Measurements from ENCODE around the gene RNF223. TPM values are rescaled to one million over a fixed set of nuclear protein-coding genes. Genes with fewer than 3 reads are reported as not detected.

RNF223 gene
- total RNA-seq, 1 experiment from 2014 or later: 5.0 TPM

DNA sequence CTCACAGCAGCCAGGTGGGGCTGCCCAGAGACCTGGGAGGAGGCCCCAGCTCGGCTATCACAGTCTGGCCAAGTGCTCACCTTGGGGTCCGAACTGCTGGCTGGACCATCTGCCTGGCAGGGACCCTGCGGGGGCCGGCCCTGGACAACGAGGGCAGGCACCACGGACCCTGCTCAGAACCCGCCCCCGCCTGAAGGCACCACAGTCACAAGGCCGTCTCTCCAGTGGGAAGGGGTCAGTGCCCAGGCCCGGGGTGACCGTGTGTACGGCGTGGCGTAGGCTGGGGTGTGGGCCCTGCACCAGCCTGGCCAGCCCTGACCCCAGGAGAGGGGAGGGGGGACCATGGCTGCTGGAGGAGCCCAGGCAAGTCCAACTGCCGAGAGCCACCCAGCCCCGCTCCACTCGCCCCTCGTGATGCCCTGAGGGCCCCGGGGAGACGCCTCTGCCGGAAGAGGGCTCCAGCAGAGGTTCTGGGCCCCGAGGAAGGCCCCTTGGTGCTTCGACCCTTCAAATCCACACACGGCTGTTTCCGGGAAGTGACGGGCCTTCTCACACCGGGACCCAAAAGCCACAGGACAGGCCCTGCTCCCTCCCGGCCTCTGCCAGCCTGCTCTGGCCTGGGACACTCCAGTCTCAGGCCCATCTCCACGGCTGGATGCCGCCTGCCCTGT, 11.2 kb upstream of the RNF223 start:
- H3K27me3 Mint-ChIP-seq (ENCODE audit: unreplicated experiment): no peaks in the 10 kb centered on the region
- TF ChIP-seq, protein P1, sequence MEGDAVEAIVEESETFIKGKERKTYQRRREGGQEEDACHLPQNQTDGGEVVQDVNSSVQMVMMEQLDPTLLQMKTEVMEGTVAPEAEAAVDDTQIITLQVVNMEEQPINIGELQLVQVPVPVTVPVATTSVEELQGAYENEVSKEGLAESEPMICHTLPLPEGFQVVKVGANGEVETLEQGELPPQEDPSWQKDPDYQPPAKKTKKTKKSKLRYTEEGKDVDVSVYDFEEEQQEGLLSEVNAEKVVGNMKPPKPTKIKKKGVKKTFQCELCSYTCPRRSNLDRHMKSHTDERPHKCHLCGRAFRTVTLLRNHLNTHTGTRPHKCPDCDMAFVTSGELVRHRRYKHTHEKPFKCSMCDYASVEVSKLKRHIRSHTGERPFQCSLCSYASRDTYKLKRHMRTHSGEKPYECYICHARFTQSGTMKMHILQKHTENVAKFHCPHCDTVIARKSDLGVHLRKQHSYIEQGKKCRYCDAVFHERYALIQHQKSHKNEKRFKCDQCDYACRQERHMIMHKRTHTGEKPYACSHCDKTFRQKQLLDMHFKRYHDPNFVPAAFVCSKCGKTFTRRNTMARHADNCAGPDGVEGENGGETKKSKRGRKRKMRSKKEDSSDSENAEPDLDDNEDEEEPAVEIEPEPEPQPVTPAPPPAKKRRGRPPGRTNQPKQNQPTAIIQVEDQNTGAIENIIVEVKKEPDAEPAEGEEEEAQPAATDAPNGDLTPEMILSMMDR (IDR thresholded peaks at IDR 0.05; ENCODE audit: unreplicated experiment): no peak
- no TSS peak for BruUV-seq (replicated peaks)
- H3K27ac Mint-ChIP-seq (ENCODE audit: unreplicated experiment): no peak overlapping the region
- CTCF ChIA-PET: no interaction called here
- H3K9me3 Mint-ChIP-seq (ENCODE audit: low read depth, unreplicated experiment): no peaks in the 10 kb centered on the region
- peaks cover 40% of the 10 kb centered on the region for H3K36me3 Mint-ChIP-seq (ENCODE audit: insufficient read depth, unreplicated experiment)
- no peaks in the 10 kb centered on the region for H3K4me1 Mint-ChIP-seq (ENCODE audit: low read depth, unreplicated experiment)
- DNase-seq: no peak
- intact Hi-C loops (cut with micrococcal nuclease; ENCODE audit: unreplicated experiment): no loop called here
- H3K4me3 Mint-ChIP-seq (ENCODE audit: low read depth, unreplicated experiment): no peak overlapping the region

DNA sequence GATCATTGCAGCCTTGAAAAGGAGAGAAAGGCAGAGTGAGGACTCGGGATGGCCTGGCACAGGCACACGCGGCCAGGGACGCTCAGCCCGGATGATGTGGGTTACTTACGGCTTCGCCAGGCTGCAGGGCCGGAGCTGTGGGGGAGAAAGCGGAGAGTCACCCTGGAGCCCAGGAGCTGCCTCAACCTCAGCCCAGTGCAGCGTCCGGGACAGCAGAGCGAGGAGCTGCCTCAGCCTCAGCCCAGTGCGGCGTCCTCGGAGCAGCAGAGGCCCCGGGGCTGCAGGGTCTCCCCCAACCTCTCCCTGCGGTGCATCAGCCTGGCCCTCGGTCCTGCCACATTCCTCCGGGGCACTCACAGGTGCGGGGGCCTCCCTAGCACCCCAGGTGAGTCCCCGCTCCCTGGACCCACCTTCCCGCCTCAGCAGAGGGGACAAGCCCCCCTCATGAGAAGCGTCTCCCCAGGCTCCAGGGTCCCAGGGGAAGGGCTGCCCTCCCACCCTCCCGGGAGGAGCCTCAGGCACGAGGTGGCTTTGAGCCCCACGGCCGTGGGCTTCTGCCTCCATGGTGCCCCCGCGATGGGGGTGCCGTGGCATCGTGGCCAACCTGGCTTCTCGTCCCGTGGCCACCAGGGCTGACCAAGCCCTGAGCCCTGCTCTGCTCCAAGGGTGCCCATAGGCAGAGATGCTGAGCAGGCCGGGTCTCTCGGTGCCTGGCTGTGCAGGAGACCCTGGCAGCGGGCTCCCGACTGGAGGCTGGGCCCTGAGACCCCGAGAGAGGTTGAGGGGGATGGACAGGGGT, 10.5 kb upstream of the RNF223 start:
- H3K27me3 Mint-ChIP-seq (ENCODE audit: unreplicated experiment): no peaks in the 10 kb centered on the region
- TF ChIP-seq, protein P1 (IDR thresholded peaks at IDR 0.05; ENCODE audit: unreplicated experiment): no peak
- BruUV-seq (replicated peaks): no TSS peak
- no peak overlapping the region for H3K27ac Mint-ChIP-seq (ENCODE audit: unreplicated experiment)
- CTCF ChIA-PET: no interaction called here
- H3K4me1 Mint-ChIP-seq (ENCODE audit: low read depth, unreplicated experiment): no peaks in the 10 kb centered on the region
- DNase-seq: no peak
- H3K36me3 Mint-ChIP-seq (ENCODE audit: insufficient read depth, unreplicated experiment): peaks cover 40% of the 10 kb centered on the region
- H3K4me3 Mint-ChIP-seq (ENCODE audit: low read depth, unreplicated experiment): no peak overlapping the region
- no peaks in the 10 kb centered on the region for H3K9me3 Mint-ChIP-seq (ENCODE audit: low read depth, unreplicated experiment)
- intact Hi-C loops (cut with micrococcal nuclease; ENCODE audit: unreplicated experiment): no loop called here

DNA sequence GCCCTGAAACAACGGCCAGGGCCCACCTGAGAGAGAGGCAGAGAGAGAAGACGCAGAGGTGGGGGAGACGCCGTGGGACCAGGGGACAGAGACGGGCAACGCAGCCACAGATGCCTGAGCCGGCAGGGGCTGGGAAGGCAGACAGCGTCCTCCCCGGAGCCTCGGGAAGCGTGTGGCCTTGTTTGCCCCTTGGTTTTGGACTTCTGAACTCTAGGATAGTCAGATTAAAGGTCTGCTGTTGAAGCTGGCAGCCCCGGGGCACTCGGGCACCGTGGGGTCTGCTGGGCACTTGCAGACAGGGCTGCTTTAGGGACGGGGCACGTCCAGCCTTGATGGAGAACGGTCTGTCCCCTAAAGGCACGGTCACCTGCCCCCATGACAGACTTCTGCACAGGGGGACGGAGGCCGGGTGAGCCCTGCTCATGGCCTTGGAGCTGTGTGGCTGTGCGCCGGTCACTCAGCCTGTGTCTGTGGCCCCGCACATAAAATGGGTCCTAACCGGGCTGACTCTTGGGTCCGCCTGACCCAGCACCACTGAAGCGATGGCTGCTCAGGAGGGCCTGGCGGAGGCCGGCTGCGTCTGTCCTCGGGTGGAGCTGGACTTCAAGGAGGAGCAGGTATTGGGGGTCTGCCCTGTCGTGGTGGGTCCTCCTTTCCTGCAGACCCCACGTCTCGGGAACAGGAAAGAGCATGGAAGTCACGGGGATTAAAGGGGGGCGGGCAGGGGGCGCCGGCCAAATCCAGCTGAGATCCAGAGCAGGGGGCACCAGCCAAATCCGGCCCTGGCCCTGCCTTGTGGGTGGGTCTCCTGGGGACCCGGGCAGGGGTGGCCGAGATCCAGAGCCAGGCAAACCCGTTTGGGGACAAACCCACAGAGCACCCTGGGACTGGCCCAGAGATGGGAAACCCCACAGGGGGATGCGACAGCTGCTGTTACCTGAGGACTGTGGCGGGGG, 9.6 kb upstream of the RNF223 start:
- H3K4me1 Mint-ChIP-seq (ENCODE audit: low read depth, unreplicated experiment): no peaks in the 10 kb centered on the region
- intact Hi-C loops (cut with micrococcal nuclease; ENCODE audit: unreplicated experiment): no loop called here
- H3K27ac Mint-ChIP-seq (ENCODE audit: unreplicated experiment): no peak overlapping the region
- H3K27me3 Mint-ChIP-seq (ENCODE audit: unreplicated experiment): no peaks in the 10 kb centered on the region
- H3K4me3 Mint-ChIP-seq (ENCODE audit: low read depth, unreplicated experiment): no peak overlapping the region
- no TSS peak for BruUV-seq (replicated peaks)
- peaks cover 42% of the 10 kb centered on the region for H3K36me3 Mint-ChIP-seq (ENCODE audit: insufficient read depth, unreplicated experiment)
- CTCF ChIA-PET: no interaction called here
- TF ChIP-seq, protein P1 (IDR thresholded peaks at IDR 0.05; ENCODE audit: unreplicated experiment): no peak
- no peaks in the 10 kb centered on the region for H3K9me3 Mint-ChIP-seq (ENCODE audit: low read depth, unreplicated experiment)
- no peak for DNase-seq

DNA sequence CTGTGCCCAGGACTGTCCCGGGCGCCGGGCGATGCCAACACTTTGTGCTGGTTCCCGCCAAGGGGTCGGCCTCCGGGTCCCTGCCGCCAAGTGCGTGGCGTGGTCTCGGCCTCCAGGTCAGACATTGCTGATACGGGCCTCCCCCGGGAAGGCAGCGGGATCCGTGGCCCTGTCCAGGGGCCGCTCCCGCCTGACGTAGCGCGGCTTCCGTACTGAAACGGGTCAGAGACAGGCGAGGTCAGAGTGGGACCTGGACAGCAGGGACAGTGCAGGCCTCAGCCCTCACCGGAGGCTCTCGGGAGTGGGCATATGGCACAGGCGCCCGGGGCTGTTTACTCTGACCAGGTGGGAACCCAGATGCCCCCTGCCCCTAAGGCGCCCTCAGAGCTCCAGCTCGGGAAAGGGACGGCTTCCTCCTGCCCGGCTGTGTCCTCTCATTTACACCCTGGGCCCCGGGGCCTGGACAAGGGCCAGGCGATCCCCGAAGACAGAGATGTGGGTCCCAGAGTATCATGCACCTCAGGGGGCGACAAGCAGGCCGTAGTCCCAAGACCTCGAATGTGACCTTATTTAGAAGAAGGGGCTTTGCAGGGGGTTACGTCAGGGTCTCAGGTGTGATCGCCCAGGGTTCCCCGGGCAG, 8.8 kb upstream of the RNF223 start:
- intact Hi-C loops (cut with micrococcal nuclease; ENCODE audit: unreplicated experiment): no loop called here
- H3K4me1 Mint-ChIP-seq (ENCODE audit: low read depth, unreplicated experiment): no peaks in the 10 kb centered on the region
- H3K27me3 Mint-ChIP-seq (ENCODE audit: unreplicated experiment): no peaks in the 10 kb centered on the region
- TF ChIP-seq, protein P1 (IDR thresholded peaks at IDR 0.05; ENCODE audit: unreplicated experiment): no peak
- peaks cover 42% of the 10 kb centered on the region for H3K36me3 Mint-ChIP-seq (ENCODE audit: insufficient read depth, unreplicated experiment)
- DNase-seq: no peak
- CTCF ChIA-PET: no interaction called here
- H3K4me3 Mint-ChIP-seq (ENCODE audit: low read depth, unreplicated experiment): no peak overlapping the region
- H3K9me3 Mint-ChIP-seq (ENCODE audit: low read depth, unreplicated experiment): no peaks in the 10 kb centered on the region
- H3K27ac Mint-ChIP-seq (ENCODE audit: unreplicated experiment): no peak overlapping the region
- no TSS peak for BruUV-seq (replicated peaks)

Measured in Calu3 (cell line).